ENCODE data around the gene VEGFA.

Gene VEGFA
- long read RNA-seq, partial matches to known transcripts: 0 of 10 reads
- long read RNA-seq, other reads (novel, unspliced or antisense): 8 of 10 reads

- peak; percentile 77 to 88 for DNase-seq (ENCODE audit: low read depth in 1 of 2, low spot score in 1 of 2)
- Histone ChIP-seq H3K27me3 (ENCODE audit: insufficient read depth, poor library complexity, severe bottlenecking) (no peaks in the 10 kb centered on the region), H3K27ac (replicated peaks) (peak within 1 kb of the TSS; percentile 98), H3K4me3 (replicated peaks; ENCODE audit: insufficient read depth, low read length) (peak within 1 kb of the TSS; percentile 77)
- TF ChIP-seq GABPA (IDR thresholded peaks at IDR 0.05; ENCODE audit: low read depth) (no peak), REST (IDR thresholded peaks at IDR 0.05; ENCODE audit: insufficient replicate concordance, low read depth) (no peak), CTCF (IDR thresholded peaks at IDR 0.05; ENCODE audit: insufficient read depth, low read length) (peak; percentile 90), POLR2AphosphoS5 (IDR thresholded peaks at IDR 0.05; ENCODE audit: low read depth) (peak; percentile 75; the same call in 1 of the 2 replicates)
Observed at GRCh38 chr6:43769526-43770371, at the start of gene VEGFA. Gene VEGFA, plus strand, starts transcription at chr6:43770211.

GRCh38 chr6:43720999-43721398 is 49.0 kb upstream of the VEGFA start:
- Histone ChIP-seq H3K27ac (replicated peaks) (no peak overlapping the region), H3K4me3 (replicated peaks; ENCODE audit: insufficient read depth, low read length) (no peak overlapping the region), H3K27me3 (ENCODE audit: insufficient read depth, poor library complexity, severe bottlenecking) (no peaks in the 10 kb centered on the region)
- DNase-seq (ENCODE audit: low read depth in 1 of 2, low spot score in 1 of 2): no peak
- no peak for TF ChIP-seq REST (IDR thresholded peaks at IDR 0.05; ENCODE audit: insufficient replicate concordance, low read depth)

- no peak overlapping the region for H3K27ac ChIP-seq (replicated peaks)
- H3K4me3 ChIP-seq (replicated peaks; ENCODE audit: insufficient read depth, low read length): no peak overlapping the region
- peak in 1 of 2 experiments; percentile 60 for DNase-seq (ENCODE audit: low read depth in 1 of 2, low spot score in 1 of 2)
- H3K27me3 ChIP-seq (ENCODE audit: insufficient read depth, poor library complexity, severe bottlenecking): no peaks in the 10 kb centered on the region
- TF ChIP-seq SPI1 (IDR thresholded peaks at IDR 0.05; ENCODE audit: borderline replicate concordance, low read depth): no peak
- no peak for TF ChIP-seq REST (IDR thresholded peaks at IDR 0.05; ENCODE audit: insufficient replicate concordance, low read depth)
Observed at GRCh38 chr6:43722920-43723545, 47.0 kb upstream of the VEGFA start.

GRCh38 chr6:43723737-43724295 is 46.2 kb upstream of the VEGFA start:
- peak overlapping the region; percentile 38; the same call in 1 of the 2 replicates for H3K27ac ChIP-seq (replicated peaks)
- peak; percentile 85 to 91 for DNase-seq (ENCODE audit: low read depth in 1 of 2, low spot score in 1 of 2)
- no peaks in the 10 kb centered on the region for H3K27me3 ChIP-seq (ENCODE audit: insufficient read depth, poor library complexity, severe bottlenecking)
- TF ChIP-seq POLR2AphosphoS5 (IDR thresholded peaks at IDR 0.05; ENCODE audit: low read depth) (no peak), GABPA (IDR thresholded peaks at IDR 0.05; ENCODE audit: low read depth) (no peak), SPI1 (IDR thresholded peaks at IDR 0.05; ENCODE audit: borderline replicate concordance, low read depth) (no peak; the same call in 1 of the 2 replicates), REST (IDR thresholded peaks at IDR 0.05; ENCODE audit: insufficient replicate concordance, low read depth) (no peak), CTCF (IDR thresholded peaks at IDR 0.05; ENCODE audit: insufficient read depth, low read length) (peak; percentile 75)
- no peak overlapping the region for H3K4me3 ChIP-seq (replicated peaks; ENCODE audit: insufficient read depth, low read length)

Measured in HL-60 (cell line).